GM12892 (cell line): ENCODE data around the gene ME1.

Experiments
- POLR2AphosphoS5 ChIP-seq: IDR thresholded peaks from 2 replicates; pipeline ENCODE4 v1.6.1; 2011; ENCODE audit warnings: low read depth, low read length, control low read depth
- TAF1 ChIP-seq: IDR thresholded peaks from 2 replicates; pipeline ENCODE4 v1.6.1; 2011; ENCODE audit warnings: low read depth, mild to moderate bottlenecking, control low read depth, low read length, borderline replicate concordance

GRCh38 chr6:83354747-83355146 lies 76.1 kb downstream of the ME1 start:
- no peak for TF ChIP-seq TAF1
- no peak for TF ChIP-seq POLR2AphosphoS5
